BLaER1 (cell line): ENCODE data around the gene RAB5A.

Experiments used
- H3K27ac ChIP-seq: shearing (Covaris generic); formaldehyde crosslinking; 2 replicates; pipeline ENCODE4 v1.8.1; 2022
- H3K27me3 ChIP-seq: shearing (Covaris generic); formaldehyde crosslinking; 2 replicates; pipeline ENCODE4 v1.8.1; 2022
- H3K36me3 ChIP-seq: shearing (Covaris generic); formaldehyde crosslinking; 2 replicates; pipeline ENCODE4 v1.8.1; 2022
- H3K4me1 ChIP-seq: shearing (Covaris generic); formaldehyde crosslinking; 2 replicates; pipeline ENCODE4 v1.8.1; 2022
- H3K4me2 ChIP-seq: shearing (Covaris generic); formaldehyde crosslinking; 2 replicates; pipeline ENCODE4 v1.8.1; 2022
- H3K4me3 ChIP-seq: shearing (Covaris generic); formaldehyde crosslinking; 2 replicates; pipeline ENCODE4 v1.8.1; 2022
- H3K9ac ChIP-seq: shearing (Covaris generic); formaldehyde crosslinking; 2 replicates; pipeline ENCODE4 v1.8.1; 2022
- H3K9me3 ChIP-seq: shearing (Covaris generic); formaldehyde crosslinking; 2 replicates; pipeline ENCODE4 v1.8.1; 2022
- H4K20me1 ChIP-seq: shearing (Covaris generic); formaldehyde crosslinking; 2 replicates; pipeline ENCODE4 v1.8.1; 2022
- Cebpa-rat ChIP-seq: shearing (Covaris generic); IDR thresholded peaks from 2 replicates; pipeline ENCODE4 v1.8.1; 2022

The RAB5A gene

DNA sequence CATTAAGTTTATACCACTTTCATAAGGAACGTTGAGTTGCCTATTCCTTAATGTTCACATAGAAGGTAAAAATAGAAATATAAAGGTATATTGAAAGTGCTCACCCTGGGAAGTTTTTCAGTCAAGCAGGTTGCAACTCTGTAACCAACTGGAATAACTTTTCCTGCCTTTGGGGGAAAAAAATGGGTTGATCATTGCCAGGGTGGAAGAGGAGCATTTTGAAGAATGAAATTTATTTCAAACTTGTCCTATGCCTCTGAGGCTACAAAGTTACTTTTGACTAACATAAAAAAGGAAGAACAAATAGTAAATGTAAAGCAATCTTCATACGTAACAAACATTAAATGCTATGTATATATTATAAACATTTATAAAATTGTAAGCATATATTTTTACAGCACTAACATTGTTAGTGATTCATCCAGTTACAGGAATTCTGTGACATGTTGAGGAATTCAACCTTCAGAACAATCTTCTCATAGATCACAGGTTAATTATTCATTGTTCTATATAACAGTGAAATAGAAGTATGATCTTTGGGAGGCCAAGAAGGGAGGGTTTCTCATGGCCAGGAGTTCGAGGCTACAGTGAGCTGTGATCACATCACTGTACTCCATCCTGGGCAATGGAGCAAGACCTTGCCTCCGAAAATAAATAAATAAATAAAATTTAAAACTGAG is 26.4 kb upstream of the RAB5A start:
- H4K20me1 ChIP-seq: no peaks in the 10 kb centered on the region
- TF ChIP-seq Cebpa-rat: no peak
- no peak overlapping the region for H3K27ac ChIP-seq
- no peak overlapping the region for H3K9ac ChIP-seq
- no peaks in the 10 kb centered on the region for H3K9me3 ChIP-seq
- no peaks in the 10 kb centered on the region for H3K27me3 ChIP-seq
- H3K4me3 ChIP-seq: no peak overlapping the region
- no peaks in the 10 kb centered on the region for H3K4me1 ChIP-seq
- no peaks in the 10 kb centered on the region for H3K36me3 ChIP-seq
- no peak overlapping the region for H3K4me2 ChIP-seq

DNA sequence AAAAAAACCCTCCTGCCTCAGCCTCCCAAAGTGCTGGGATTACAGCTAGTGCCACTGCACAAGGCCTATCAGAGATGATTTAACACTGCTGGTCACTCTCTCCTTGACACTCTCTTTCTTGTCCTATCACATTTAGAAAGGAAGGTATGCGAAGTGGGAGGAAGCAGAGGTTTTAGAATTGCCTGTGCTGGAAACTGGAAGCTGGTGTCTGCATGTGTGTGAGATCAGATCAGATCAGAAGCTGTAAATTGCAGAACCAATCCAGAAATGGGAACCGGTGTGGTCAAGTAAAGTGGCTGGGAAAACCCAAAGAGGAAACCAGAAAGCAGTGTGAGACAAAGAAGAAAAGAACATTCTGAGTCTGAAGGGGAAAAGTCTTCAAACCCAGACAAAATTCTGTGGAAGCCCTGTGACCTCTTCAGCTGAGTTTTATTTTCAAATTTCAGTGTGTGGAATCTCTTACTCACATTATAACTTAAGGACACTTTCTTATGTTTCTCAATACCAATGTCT is 15.7 kb upstream of the RAB5A start:
- no peaks in the 10 kb centered on the region for H3K9me3 ChIP-seq
- H3K4me2 ChIP-seq: peak overlapping the region; percentile 6; the same call in 1 of the 2 replicates
- H3K9ac ChIP-seq: no peak overlapping the region
- no peak for TF ChIP-seq Cebpa-rat
- no peak overlapping the region for H3K27ac ChIP-seq
- H3K36me3 ChIP-seq: no peaks in the 10 kb centered on the region
- H4K20me1 ChIP-seq: no peaks in the 10 kb centered on the region
- no peak overlapping the region for H3K4me3 ChIP-seq
- H3K27me3 ChIP-seq: no peaks in the 10 kb centered on the region
- peaks cover 10% of the 10 kb centered on the region; the same call in 1 of the 2 replicates for H3K4me1 ChIP-seq

DNA sequence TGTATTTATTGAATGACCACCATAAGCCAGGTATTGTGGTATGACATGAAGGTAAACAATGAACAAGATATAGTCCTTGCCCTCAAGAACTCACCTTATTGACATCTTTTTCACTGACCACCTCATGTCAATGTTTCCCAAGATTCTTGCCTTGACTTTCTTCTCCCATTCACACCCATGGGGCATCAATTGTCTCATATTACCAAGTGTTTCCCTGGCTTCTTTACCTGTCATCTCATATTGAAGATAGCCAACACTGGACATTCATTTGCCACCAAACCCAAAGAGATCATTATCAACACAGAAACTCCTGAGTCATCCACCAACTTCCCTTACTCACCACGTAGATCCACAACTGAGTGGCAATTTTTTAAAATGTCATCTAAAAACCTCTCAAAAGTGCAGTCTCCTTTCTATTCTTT is 15.1 kb upstream of the RAB5A start:
- H4K20me1 ChIP-seq: no peaks in the 10 kb centered on the region
- no peak overlapping the region for H3K27ac ChIP-seq
- no peaks in the 10 kb centered on the region for H3K9me3 ChIP-seq
- no peaks in the 10 kb centered on the region for H3K27me3 ChIP-seq
- H3K4me1 ChIP-seq: peaks cover 10% of the 10 kb centered on the region; the same call in 1 of the 2 replicates
- no peak overlapping the region for H3K4me3 ChIP-seq
- no peak overlapping the region; the same call in 1 of the 2 replicates for H3K4me2 ChIP-seq
- H3K9ac ChIP-seq: no peak overlapping the region
- TF ChIP-seq Cebpa-rat: no peak
- no peaks in the 10 kb centered on the region for H3K36me3 ChIP-seq

DNA sequence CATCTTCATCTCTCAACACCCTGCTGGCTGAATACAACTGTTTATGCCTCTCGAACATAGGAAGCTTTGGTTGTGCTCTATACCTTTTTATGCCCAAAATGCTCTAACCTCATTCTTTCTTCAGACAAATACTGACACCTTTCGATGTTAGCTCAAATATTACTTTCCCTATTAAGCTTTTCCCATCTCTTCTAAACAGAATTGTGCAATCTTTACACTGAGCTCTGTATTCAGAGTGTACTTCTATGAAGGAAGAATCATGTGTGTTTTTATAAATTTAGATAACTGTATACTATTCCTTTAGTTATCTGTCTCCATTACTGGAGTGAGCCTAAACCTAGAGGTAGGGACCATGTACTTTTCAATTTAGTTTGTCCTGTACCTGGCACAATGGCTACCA is 14.5 kb upstream of the RAB5A start:
- H3K9me3 ChIP-seq: no peaks in the 10 kb centered on the region
- H3K9ac ChIP-seq: no peak overlapping the region
- no peak for TF ChIP-seq Cebpa-rat
- no peaks in the 10 kb centered on the region for H4K20me1 ChIP-seq
- H3K4me2 ChIP-seq: no peak overlapping the region
- peaks cover 10% of the 10 kb centered on the region; the same call in 1 of the 2 replicates for H3K4me1 ChIP-seq
- no peak overlapping the region for H3K27ac ChIP-seq
- no peak overlapping the region for H3K4me3 ChIP-seq
- no peaks in the 10 kb centered on the region for H3K27me3 ChIP-seq
- no peaks in the 10 kb centered on the region for H3K36me3 ChIP-seq

DNA sequence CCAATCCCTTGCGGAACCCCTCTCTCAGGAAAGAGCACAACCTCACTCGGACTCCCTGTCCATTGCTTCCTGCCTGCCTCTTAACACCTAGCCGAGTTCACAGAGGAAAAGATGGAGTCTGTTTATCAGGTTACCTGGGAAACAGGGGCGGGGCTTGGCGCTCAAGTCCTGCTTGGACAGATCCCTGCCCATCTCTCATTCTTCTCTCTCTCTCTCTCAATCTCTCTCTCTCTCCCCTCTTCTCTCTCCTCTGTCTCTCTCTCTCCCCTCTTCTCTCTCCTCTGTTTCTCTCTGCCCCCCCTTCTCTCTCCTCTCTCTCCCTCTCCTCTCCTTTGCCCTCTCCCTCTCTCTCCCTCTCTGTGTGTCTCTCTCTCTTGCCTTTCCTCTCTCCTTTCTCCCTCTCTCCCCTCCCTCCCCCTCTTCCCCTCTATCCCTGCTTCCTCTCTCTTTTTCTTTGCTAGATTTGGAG is 12.8 kb upstream of the RAB5A start, which contains the start of gene EFHB:
EFHB (minus strand) TSS at position 120 of the 469 bp plus-strand sequence. CDS start 199 bp downstream, outside the sequence.
- TF ChIP-seq Cebpa-rat: no peak
- Histone ChIP-seq H3K27ac (no peak within 1 kb of the TSS), H3K4me2 (no peak within 1 kb of the TSS), H3K4me3 (no peak within 1 kb of the TSS), H3K36me3 (no peaks in the 10 kb centered on the region), H4K20me1 (no peaks in the 10 kb centered on the region), H3K4me1 (peaks cover 10% of the 10 kb centered on the region; the same call in 1 of the 2 replicates), H3K9me3 (no peaks in the 10 kb centered on the region), H3K9ac (no peak within 1 kb of the TSS), H3K27me3 (no peaks in the 10 kb centered on the region)

DNA sequence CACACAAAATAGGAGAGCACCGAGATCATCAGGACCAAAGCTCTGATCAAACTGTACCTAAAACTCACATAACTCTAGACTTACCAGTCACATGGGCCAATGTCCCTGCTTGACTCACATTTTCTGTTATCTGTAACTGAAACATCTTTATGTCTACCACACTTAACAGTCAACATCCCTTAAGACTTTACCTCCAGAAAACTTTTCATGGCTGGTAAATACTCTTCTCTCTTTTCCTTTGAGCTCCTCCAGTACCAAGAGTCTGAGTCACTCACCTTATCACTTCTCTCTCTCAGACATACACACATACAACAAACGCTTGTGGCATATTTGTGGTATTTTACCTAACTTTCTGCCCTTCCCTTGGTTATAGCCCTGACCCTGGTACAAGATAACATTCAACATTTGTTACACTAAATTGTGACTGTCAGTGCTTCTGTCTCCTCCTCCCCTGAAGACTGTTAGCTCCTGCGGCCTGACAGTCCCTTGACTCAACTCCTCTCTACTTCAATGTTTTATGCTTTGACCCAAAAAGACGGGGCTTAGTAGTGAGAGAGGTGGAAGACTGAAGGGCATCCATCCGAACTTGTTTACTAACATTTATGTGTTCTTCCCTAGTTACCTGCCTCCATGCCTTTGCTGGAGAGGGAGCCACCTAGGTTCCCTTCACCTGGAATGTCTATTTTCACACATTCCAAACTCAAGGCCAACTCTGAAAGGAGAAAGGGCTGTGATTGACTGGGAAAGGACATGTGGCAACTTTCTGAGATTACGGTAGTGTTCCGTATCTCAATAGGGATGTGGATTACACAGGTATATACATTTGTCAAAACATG is 9.2 kb upstream of the RAB5A start:
- Histone ChIP-seq H3K36me3 (no peaks in the 10 kb centered on the region), H3K27me3 (no peaks in the 10 kb centered on the region), H4K20me1 (no peaks in the 10 kb centered on the region), H3K27ac (no peak overlapping the region), H3K9me3 (no peaks in the 10 kb centered on the region), H3K4me2 (no peak overlapping the region), H3K4me3 (no peak overlapping the region), H3K9ac (no peak overlapping the region), H3K4me1 (no peaks in the 10 kb centered on the region)
- no peak for TF ChIP-seq Cebpa-rat

DNA sequence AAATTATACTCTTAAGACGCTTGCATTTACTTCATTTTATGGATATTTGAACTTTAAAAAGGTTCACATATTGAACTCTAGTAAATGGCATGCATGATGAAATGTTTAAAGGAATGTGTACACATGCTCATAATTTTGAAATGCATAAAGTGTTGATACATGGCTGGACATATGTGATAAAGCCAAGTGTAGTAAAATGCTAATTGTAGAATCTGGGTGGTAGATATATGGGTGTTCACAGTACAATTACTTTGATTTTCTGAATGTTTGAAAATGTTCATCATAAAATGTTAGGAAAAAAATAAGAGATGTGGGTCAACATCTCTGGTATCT is 8.6 kb upstream of the RAB5A start:
- H3K4me2 ChIP-seq: no peak overlapping the region

DNA sequence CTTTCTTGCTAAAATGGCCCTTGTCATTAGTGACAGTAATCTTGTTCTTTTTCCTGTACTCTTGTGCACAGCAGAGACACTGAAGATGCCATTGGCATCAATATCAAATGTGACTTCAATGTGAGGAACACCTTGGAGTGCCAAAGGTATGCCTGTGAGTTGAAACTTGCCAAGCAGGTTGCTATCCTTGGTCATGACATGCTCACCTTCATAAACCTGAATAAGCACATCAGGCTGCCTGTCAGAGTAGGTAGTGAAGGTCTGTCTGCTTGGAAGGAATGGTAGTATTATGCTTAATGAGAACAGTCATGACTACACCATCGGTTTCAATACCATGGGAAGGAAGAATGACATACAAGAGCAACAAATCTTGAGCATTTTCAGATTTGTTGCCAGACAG is 6.3 kb upstream of the RAB5A start:
- H3K36me3 ChIP-seq: no peaks in the 10 kb centered on the region

More for the DNA sequence above, 8.6 kb upstream of the RAB5A start:
- TF ChIP-seq Cebpa-rat: no peak
- Histone ChIP-seq H3K9ac (no peak overlapping the region), H3K36me3 (no peaks in the 10 kb centered on the region), H3K27ac (no peak overlapping the region), H4K20me1 (no peaks in the 10 kb centered on the region), H3K4me3 (no peak overlapping the region), H3K4me1 (no peaks in the 10 kb centered on the region), H3K9me3 (no peaks in the 10 kb centered on the region), H3K27me3 (no peaks in the 10 kb centered on the region)

DNA sequence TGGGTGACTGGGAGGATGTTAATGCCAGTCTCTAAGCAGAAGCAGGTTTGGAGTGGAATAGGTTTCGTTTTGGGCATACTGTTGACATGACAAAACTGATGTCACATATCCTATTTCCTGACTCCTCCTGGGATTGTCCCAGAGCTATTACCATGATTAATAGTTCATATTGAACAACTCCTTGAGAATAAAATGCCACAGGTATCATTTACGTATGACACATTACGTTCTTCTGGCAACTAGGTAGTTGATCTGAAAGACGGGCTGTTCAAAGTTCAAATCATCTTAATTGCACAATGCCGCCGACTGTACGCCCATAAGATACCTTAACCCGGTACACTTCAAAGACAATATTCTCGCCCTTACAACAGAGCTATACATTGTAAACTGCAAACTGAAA is 1.4 kb upstream of the RAB5A start:
- H3K4me3 ChIP-seq: no peak overlapping the region

More for the DNA sequence above, 6.3 kb upstream of the RAB5A start:
- Histone ChIP-seq H4K20me1 (no peaks in the 10 kb centered on the region), H3K4me3 (no peak overlapping the region), H3K27me3 (no peaks in the 10 kb centered on the region), H3K4me2 (no peak overlapping the region), H3K9me3 (no peaks in the 10 kb centered on the region), H3K4me1 (peaks cover under 1% of the 10 kb centered on the region; the same call in 1 of the 2 replicates), H3K9ac (no peak overlapping the region), H3K27ac (no peak overlapping the region)
- no peak for TF ChIP-seq Cebpa-rat

More for the DNA sequence above, 1.4 kb upstream of the RAB5A start:
- Histone ChIP-seq H3K9me3 (no peaks in the 10 kb centered on the region), H3K27ac (no peak overlapping the region), H3K27me3 (no peaks in the 10 kb centered on the region), H3K4me1 (peaks cover 29% of the 10 kb centered on the region), H4K20me1 (peaks cover 33% of the 10 kb centered on the region), H3K36me3 (peaks cover 3% of the 10 kb centered on the region; the same call in 1 of the 2 replicates), H3K4me2 (peak overlapping the region; percentile 77), H3K9ac (no peak overlapping the region)
- TF ChIP-seq Cebpa-rat: no peak
